ENCODE measurements around the gene FBXO9. TPM values are rescaled to one million over a fixed set of nuclear protein-coding genes. Genes with fewer than 3 reads are reported as not detected.

Gene FBXO9
- 10 to 100 TPM; 54.8 to 56.8 TPM for total RNA-seq

GRCh38 chr6:53065266-53066076, at the start of gene FBXO9:
TSS of gene FBXO9 (plus strand) at chr6:53065404. CDS start at chr6:53065790, 386 bp downstream.
- Mint-ChIP-seq H3K27me3 (ENCODE audit: low read depth) (no peaks in the 10 kb centered on the region), H3K4me3 (peak within 1 kb of the TSS; percentile 97), H3K27ac (peak within 1 kb of the TSS; percentile 96), H3K4me1 (ENCODE audit: low read depth) (peaks cover 46% of the 10 kb centered on the region), H3K36me3 (ENCODE audit: low read depth) (peaks cover 8% of the 10 kb centered on the region), H3K9me3 (ENCODE audit: insufficient read depth) (no peaks in the 10 kb centered on the region)
- peak; percentile 78 for ATAC-seq
- peak; percentile 78 for DNase-seq
- POLR2A ChIA-PET, result interaction anchor here (1.2 to 2.0 kb wide), 3 partner anchors 17 to 283 kb away, joined by 5 to 8 read pairs (median 5); partner anchors contain the start of genes ELOVL5 and GSTA4
- CTCF ChIA-PET, result interaction anchor here (0.8 to 1.4 kb wide), 5 partner anchors 15 to 663 kb away, joined by 3 to 4 read pairs (median 3); partner anchors contain the start of gene GSTA4

DNA sequence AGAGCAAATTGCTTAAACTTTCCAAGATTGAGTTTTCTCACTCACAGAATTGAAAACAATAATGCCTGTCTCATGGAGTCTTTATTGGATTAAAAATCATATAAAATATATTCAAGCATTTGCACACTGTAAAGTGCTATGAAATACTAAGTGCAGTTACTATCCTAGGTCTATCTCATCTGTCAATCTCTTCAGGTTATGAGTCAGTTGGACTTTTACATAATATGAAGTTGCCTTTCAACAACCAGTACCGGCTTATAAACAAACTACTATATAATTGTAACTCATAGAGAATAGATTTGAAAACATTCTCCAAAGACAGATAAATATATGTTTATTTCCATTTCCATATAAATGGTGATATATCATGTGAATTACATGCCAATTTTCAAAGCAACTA, 49.7 kb upstream of the FBXO9 start:
- ATAC-seq (no peak), DNase-seq (no peak)
- CTCF ChIA-PET, result no interaction called here
- H3K4me3 Mint-ChIP-seq, result no peak overlapping the region
- no peak overlapping the region for H3K27ac Mint-ChIP-seq
- POLR2A ChIA-PET, result no interaction called here
- H3K36me3 Mint-ChIP-seq (ENCODE audit: low read depth), result peaks cover 13% of the 10 kb centered on the region
- no peaks in the 10 kb centered on the region for H3K9me3 Mint-ChIP-seq (ENCODE audit: insufficient read depth)
- H3K27me3 Mint-ChIP-seq (ENCODE audit: low read depth), result no peaks in the 10 kb centered on the region
- H3K4me1 Mint-ChIP-seq (ENCODE audit: low read depth), result peaks cover 4% of the 10 kb centered on the region

DNA sequence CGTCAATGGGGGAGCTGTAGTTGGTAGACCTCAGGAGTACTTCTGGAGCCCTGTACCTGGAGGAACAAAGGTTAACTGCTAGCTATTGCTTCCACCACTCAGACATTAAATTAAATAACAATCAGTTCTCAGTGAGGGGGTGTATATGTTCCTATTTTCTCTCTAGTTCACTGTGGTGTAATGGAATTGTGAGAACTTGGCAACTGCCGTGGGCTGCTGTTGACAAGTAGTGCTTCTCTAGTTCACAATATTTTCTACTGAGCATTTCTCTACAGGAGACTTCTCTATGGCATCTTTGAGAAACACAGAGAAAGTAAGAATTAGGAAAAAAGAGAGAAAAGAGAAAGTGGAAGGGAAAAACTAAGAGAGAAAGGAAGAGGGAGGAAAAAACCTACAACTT, 46.8 kb upstream of the FBXO9 start:
- ATAC-seq (no peak), DNase-seq (no peak)
- Mint-ChIP-seq H3K27ac (no peak overlapping the region), H3K9me3 (ENCODE audit: insufficient read depth) (no peaks in the 10 kb centered on the region), H3K4me3 (no peak overlapping the region), H3K4me1 (ENCODE audit: low read depth) (peaks cover 4% of the 10 kb centered on the region), H3K27me3 (ENCODE audit: low read depth) (no peaks in the 10 kb centered on the region), H3K36me3 (ENCODE audit: low read depth) (peaks cover 4% of the 10 kb centered on the region)
- POLR2A ChIA-PET, result no interaction called here
- CTCF ChIA-PET, result no interaction called here

GRCh38 chr6:53020005-53020744, 45.0 kb upstream of the FBXO9 start:
- no peaks in the 10 kb centered on the region for H3K36me3 Mint-ChIP-seq (ENCODE audit: low read depth)
- peaks cover 4% of the 10 kb centered on the region for H3K4me1 Mint-ChIP-seq (ENCODE audit: low read depth)
- ChIA-PET CTCF (no interaction called here), POLR2A (no interaction called here)
- ATAC-seq (no peak), DNase-seq (no peak)
- no peak overlapping the region for H3K4me3 Mint-ChIP-seq
- no peaks in the 10 kb centered on the region for H3K27me3 Mint-ChIP-seq (ENCODE audit: low read depth)
- H3K27ac Mint-ChIP-seq, result no peak overlapping the region
- no peaks in the 10 kb centered on the region for H3K9me3 Mint-ChIP-seq (ENCODE audit: insufficient read depth)

DNA sequence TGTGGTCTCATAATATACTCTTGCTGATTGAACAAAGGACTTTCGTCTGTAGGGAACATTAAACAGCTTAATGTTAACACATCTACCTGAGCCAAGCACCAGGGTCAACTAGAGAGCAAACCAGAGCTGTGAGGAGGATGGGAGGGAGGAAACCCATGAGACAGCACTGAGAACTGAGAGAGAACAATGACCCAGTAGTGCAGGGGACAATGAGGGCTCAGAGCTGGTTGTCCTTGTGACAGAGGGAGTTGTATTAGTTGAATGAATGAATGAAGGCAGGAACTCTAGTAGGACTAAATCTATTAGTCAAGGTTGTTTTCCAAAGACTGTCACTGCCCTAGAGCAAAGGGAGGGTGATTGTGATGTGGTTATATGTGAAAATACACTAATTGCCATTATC, 41.9 kb upstream of the FBXO9 start:
- ATAC-seq, result no peak
- H3K9me3 Mint-ChIP-seq (ENCODE audit: insufficient read depth), result no peaks in the 10 kb centered on the region
- ChIA-PET CTCF (interaction anchor here (1.9 kb wide), 1 partner anchor 27 kb away, joined by 4 read pairs; no protein-coding TSS in a partner anchor), POLR2A (no interaction called here)
- H3K27me3 Mint-ChIP-seq (ENCODE audit: low read depth), result no peaks in the 10 kb centered on the region
- H3K27ac Mint-ChIP-seq, result no peak overlapping the region
- no peaks in the 10 kb centered on the region for H3K36me3 Mint-ChIP-seq (ENCODE audit: low read depth)
- H3K4me3 Mint-ChIP-seq, result no peak overlapping the region
- DNase-seq, result no peak
- peaks cover 4% of the 10 kb centered on the region for H3K4me1 Mint-ChIP-seq (ENCODE audit: low read depth)

- no peak for ATAC-seq
- no peak for DNase-seq
- H3K27me3 Mint-ChIP-seq (ENCODE audit: low read depth), result no peaks in the 10 kb centered on the region
- H3K4me1 Mint-ChIP-seq (ENCODE audit: low read depth), result no peaks in the 10 kb centered on the region
- POLR2A ChIA-PET, result no interaction called here
- CTCF ChIA-PET, result no interaction called here
- no peak overlapping the region for H3K27ac Mint-ChIP-seq
- H3K9me3 Mint-ChIP-seq (ENCODE audit: insufficient read depth), result no peaks in the 10 kb centered on the region
- no peaks in the 10 kb centered on the region for H3K36me3 Mint-ChIP-seq (ENCODE audit: low read depth)
- H3K4me3 Mint-ChIP-seq, result no peak overlapping the region
Measured at GRCh38 chr6:53026526-53026925, 38.7 kb upstream of the FBXO9 start.

DNA sequence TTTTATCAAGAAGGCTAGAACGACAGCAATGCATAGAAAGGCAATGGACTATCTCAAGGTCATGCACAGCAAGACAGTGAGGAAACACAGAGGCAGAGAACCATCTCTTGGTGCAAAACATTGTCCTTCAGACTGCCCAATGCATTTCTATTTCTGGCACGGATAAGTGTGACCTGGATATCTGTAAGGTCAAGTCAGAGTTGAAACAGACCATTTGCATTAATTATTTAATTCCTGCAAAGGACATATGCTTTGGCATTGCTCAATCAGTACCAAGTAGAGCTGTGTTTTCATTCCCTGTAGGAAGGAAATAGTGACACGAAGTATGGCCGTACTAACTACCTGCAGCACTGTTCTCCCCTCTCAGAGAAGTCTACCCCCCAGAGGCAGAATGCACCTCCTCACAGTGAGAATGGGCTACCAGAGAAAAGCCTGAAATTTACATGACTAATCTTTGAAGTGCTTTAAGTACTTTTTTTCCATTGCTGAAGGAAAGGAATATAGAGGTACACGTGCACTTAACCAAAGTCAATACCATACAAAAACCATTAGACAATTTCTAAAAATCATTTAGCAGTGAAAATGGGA, 38.0 kb upstream of the FBXO9 start:
- H3K27ac Mint-ChIP-seq, result no peak overlapping the region
- no peak for ATAC-seq
- CTCF ChIA-PET, result no interaction called here
- no peaks in the 10 kb centered on the region for H3K36me3 Mint-ChIP-seq (ENCODE audit: low read depth)
- no peaks in the 10 kb centered on the region for H3K9me3 Mint-ChIP-seq (ENCODE audit: insufficient read depth)
- H3K4me3 Mint-ChIP-seq, result no peak overlapping the region
- H3K4me1 Mint-ChIP-seq (ENCODE audit: low read depth), result no peaks in the 10 kb centered on the region
- POLR2A ChIA-PET, result no interaction called here
- no peak for DNase-seq
- H3K27me3 Mint-ChIP-seq (ENCODE audit: low read depth), result no peaks in the 10 kb centered on the region

DNA sequence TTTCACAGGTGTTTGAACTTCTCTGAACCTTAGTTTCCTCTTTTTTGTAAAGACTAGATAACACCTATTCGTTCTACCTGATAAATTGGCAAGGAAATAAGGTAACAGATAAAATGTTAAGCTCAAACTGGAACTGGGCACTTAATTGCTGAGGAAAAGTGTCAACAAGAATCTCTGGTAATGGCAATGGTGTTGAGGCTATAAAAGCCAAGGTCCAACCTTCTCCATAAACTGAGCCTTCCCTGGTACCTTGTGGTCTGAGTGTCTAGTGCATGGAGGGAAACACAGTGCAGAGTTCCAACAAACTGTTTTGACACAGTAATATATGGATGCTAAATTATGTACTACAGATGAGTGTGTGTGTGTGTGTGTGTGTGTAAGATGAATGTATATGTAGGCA, 36.7 kb upstream of the FBXO9 start:
- ATAC-seq (no peak), DNase-seq (no peak)
- Mint-ChIP-seq H3K27ac (no peak overlapping the region), H3K27me3 (ENCODE audit: low read depth) (no peaks in the 10 kb centered on the region), H3K36me3 (ENCODE audit: low read depth) (no peaks in the 10 kb centered on the region), H3K9me3 (ENCODE audit: insufficient read depth) (no peaks in the 10 kb centered on the region), H3K4me1 (ENCODE audit: low read depth) (no peaks in the 10 kb centered on the region), H3K4me3 (no peak overlapping the region)
- ChIA-PET CTCF (no interaction called here), POLR2A (no interaction called here)

DNA sequence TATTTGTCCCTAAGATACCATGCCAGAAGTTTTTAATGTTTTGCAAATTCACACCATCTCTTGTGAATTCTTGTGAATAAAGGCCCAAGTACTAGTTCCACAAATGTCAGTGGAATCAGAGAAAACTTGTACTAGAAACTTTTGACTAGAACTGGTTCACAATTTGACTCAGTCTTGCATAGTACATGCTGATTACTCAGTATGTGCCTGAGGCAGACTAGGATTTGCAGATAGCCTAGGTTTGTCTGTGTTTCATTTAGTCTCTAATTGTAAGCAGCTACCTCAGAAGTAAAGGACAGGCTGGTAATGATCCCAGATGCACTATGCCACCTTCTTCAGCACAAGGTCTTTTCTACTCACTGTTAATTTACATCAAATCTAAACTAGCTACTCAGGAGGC, 35.9 kb upstream of the FBXO9 start:
- Mint-ChIP-seq H3K4me1 (ENCODE audit: low read depth) (no peaks in the 10 kb centered on the region), H3K9me3 (ENCODE audit: insufficient read depth) (no peaks in the 10 kb centered on the region), H3K27me3 (ENCODE audit: low read depth) (no peaks in the 10 kb centered on the region), H3K27ac (no peak overlapping the region), H3K36me3 (ENCODE audit: low read depth) (no peaks in the 10 kb centered on the region), H3K4me3 (no peak overlapping the region)
- ChIA-PET POLR2A (no interaction called here), CTCF (no interaction called here)
- DNase-seq (no peak), ATAC-seq (no peak)

DNA sequence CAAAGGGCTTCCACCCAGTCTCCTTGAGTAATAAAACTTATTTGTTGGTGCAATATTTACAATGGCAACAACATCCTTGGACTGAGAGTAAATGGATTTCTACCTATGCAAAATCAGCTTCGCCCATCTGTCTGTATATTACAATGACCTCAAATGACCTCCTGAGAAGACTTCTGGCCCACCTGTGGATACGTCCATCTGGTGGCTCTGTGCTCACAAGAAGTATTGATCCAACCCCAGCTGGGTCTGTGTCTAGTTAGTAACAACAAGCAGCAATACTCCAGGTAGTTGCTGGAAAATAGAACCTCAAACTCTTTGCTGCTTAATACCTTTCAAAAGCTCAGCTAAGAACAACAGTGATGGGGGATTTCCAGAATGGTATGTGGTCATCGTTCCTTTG, 35.4 kb upstream of the FBXO9 start:
- ChIA-PET POLR2A (no interaction called here), CTCF (no interaction called here)
- no peak overlapping the region for H3K27ac Mint-ChIP-seq
- no peak overlapping the region for H3K4me3 Mint-ChIP-seq
- no peaks in the 10 kb centered on the region for H3K9me3 Mint-ChIP-seq (ENCODE audit: insufficient read depth)
- no peaks in the 10 kb centered on the region for H3K4me1 Mint-ChIP-seq (ENCODE audit: low read depth)
- DNase-seq, result no peak
- no peaks in the 10 kb centered on the region for H3K27me3 Mint-ChIP-seq (ENCODE audit: low read depth)
- H3K36me3 Mint-ChIP-seq (ENCODE audit: low read depth), result no peaks in the 10 kb centered on the region
- no peak for ATAC-seq

GRCh38 chr6:53031281-53031680, 33.9 kb upstream of the FBXO9 start:
- Mint-ChIP-seq H3K4me3 (no peak overlapping the region), H3K9me3 (ENCODE audit: insufficient read depth) (no peaks in the 10 kb centered on the region), H3K36me3 (ENCODE audit: low read depth) (no peaks in the 10 kb centered on the region), H3K4me1 (ENCODE audit: low read depth) (no peaks in the 10 kb centered on the region), H3K27ac (no peak overlapping the region), H3K27me3 (ENCODE audit: low read depth) (no peaks in the 10 kb centered on the region)
- ChIA-PET POLR2A (no interaction called here), CTCF (no interaction called here)
- no peak for ATAC-seq
- DNase-seq, result no peak

GRCh38 chr6:53032849-53033248, 32.4 kb upstream of the FBXO9 start:
- Mint-ChIP-seq H3K4me3 (no peak overlapping the region), H3K27me3 (ENCODE audit: low read depth) (no peaks in the 10 kb centered on the region), H3K27ac (no peak overlapping the region), H3K9me3 (ENCODE audit: insufficient read depth) (no peaks in the 10 kb centered on the region), H3K4me1 (ENCODE audit: low read depth) (no peaks in the 10 kb centered on the region), H3K36me3 (ENCODE audit: low read depth) (peaks cover 2% of the 10 kb centered on the region)
- DNase-seq (no peak), ATAC-seq (no peak)
- CTCF ChIA-PET, result no interaction called here
- POLR2A ChIA-PET, result no interaction called here

All from activated CD8-positive, alpha-beta T cell treated with anti-CD3 and anti-CD28 coated beads, Interleukin-2, amount 10 ng/mL, durations not matched to agents 7 days and 5 days (primary cell).